Stromal cell of bone marrow (primary cell): ENCODE data around the gene PRKAG2.
A peak's percentile ranks its signal among the peaks of the same experiment; 100 is the strongest.

ENCODE experiments used
- DNase-seq: peaks from one replicate; pipeline ENCODE4 v3.0.0-alpha.2; 2012; ENCODE audit warnings: low read depth

The PRKAG2 gene

GRCh38 chr7:151614019-151614418 lies 262.9 kb downstream of the PRKAG2 start:
- DNase-seq = no peak

GRCh38 chr7:151611878-151612277 lies 265.0 kb downstream of the PRKAG2 start:
- DNase-seq = no peak

- DNase-seq = no peak
Measured at GRCh38 chr7:151611041-151611440, 265.9 kb downstream of the PRKAG2 start.

GRCh38 chr7:151608031-151608551 lies 268.8 kb downstream of the PRKAG2 start:
- no peak for DNase-seq

GRCh38 chr7:151607464-151607867 lies 269.4 kb downstream of the PRKAG2 start:
- no peak for DNase-seq

GRCh38 chr7:151603951-151604350 lies 273.0 kb downstream of the PRKAG2 start:
- no peak for DNase-seq

GRCh38 chr7:151601521-151602305 lies 275.2 kb downstream of the PRKAG2 start:
- DNase-seq = no peak

GRCh38 chr7:151600331-151600730 lies 276.6 kb downstream of the PRKAG2 start:
- DNase-seq = no peak

- peak; percentile 80 for DNase-seq
Measured at GRCh38 chr7:151599401-151600227, 277.3 kb downstream of the PRKAG2 start.

- DNase-seq = no peak
Measured at GRCh38 chr7:151597541-151598444, 279.1 kb downstream of the PRKAG2 start.

GRCh38 chr7:151595702-151596350 lies 281.1 kb downstream of the PRKAG2 start:
- no peak for DNase-seq

- peak; percentile 84 for DNase-seq
Measured at GRCh38 chr7:151592868-151593486, 283.9 kb downstream of the PRKAG2 start.

GRCh38 chr7:151592330-151592729 lies 284.6 kb downstream of the PRKAG2 start:
- no peak for DNase-seq

GRCh38 chr7:151591866-151592265 lies 285.0 kb downstream of the PRKAG2 start:
- DNase-seq = no peak

- DNase-seq = no peak
Measured at GRCh38 chr7:151590850-151591771, 285.8 kb downstream of the PRKAG2 start.

GRCh38 chr7:151590071-151590849 lies 286.7 kb downstream of the PRKAG2 start:
- DNase-seq = no peak

GRCh38 chr7:151588982-151589381 lies 287.9 kb downstream of the PRKAG2 start:
- DNase-seq = no peak

GRCh38 chr7:151586531-151587260 lies 290.2 kb downstream of the PRKAG2 start:
- no peak for DNase-seq
